NCI-H82 treated with DMSO at 0.1 percent for 48 hours (cell line): ENCODE data around the gene INPP5D.

Experiments
- DNase-seq: peaks from one replicate; lab custom pipeline; 2025; ENCODE audit not compliant: unreplicated experiment; lab: John Stamatoyannopoulos, UW

INPP5D gene

GRCh38 chr2:233233618-233234230, 173.6 kb downstream of the INPP5D start:
- DNase-seq, result no peak

- no peak for DNase-seq
These were observed 174.1 kb downstream of the INPP5D start for GRCh38 chr2:233234264-233234663.

GRCh38 chr2:233234996-233235395, 174.9 kb downstream of the INPP5D start:
- no peak for DNase-seq

- no peak for DNase-seq
These were observed 175.8 kb downstream of the INPP5D start for GRCh38 chr2:233235977-233236376.

- no peak for DNase-seq
These were observed 176.9 kb downstream of the INPP5D start for GRCh38 chr2:233236820-233237589.

GRCh38 chr2:233240897-233241296, 180.8 kb downstream of the INPP5D start:
- DNase-seq, result no peak

GRCh38 chr2:233241803-233242202, 181.7 kb downstream of the INPP5D start:
- DNase-seq, result no peak

- DNase-seq, result no peak
These were observed 182.2 kb downstream of the INPP5D start for GRCh38 chr2:233242231-233242927.

GRCh38 chr2:233243348-233243747, 183.2 kb downstream of the INPP5D start:
- no peak for DNase-seq

- no peak for DNase-seq
These were observed 184.7 kb downstream of the INPP5D start for GRCh38 chr2:233244818-233245217.

- no peak for DNase-seq
These were observed 185.3 kb downstream of the INPP5D start for GRCh38 chr2:233245406-233245805.

- DNase-seq, result no peak
These were observed 187.0 kb downstream of the INPP5D start for GRCh38 chr2:233247116-233247515.

GRCh38 chr2:233247744-233248143, 187.6 kb downstream of the INPP5D start:
- no peak for DNase-seq

- no peak for DNase-seq
These were observed 188.9 kb downstream of the INPP5D start for GRCh38 chr2:233248999-233249398.

GRCh38 chr2:233250568-233250967, 190.4 kb downstream of the INPP5D start:
- no peak for DNase-seq

GRCh38 chr2:233250985-233251305, 190.8 kb downstream of the INPP5D start:
- DNase-seq, result no peak

- peak; percentile 81 for DNase-seq
These were observed 191.4 kb downstream of the INPP5D start, which contains the start of gene ATG16L1 for GRCh38 chr2:233251306-233252116. Gene ATG16L1 (plus strand): TSS chr2:233251673. CDS start chr2:233251828, 155 bp downstream.

- DNase-seq, result no peak
These were observed 192.1 kb downstream of the INPP5D start for GRCh38 chr2:233252227-233252626.

GRCh38 chr2:233255151-233255550, 195.0 kb downstream of the INPP5D start:
- no peak for DNase-seq

GRCh38 chr2:233256048-233256447, 195.9 kb downstream of the INPP5D start:
- no peak for DNase-seq
